HUDEP-2 (cell line): ENCODE measurements around the gene EPHB1.

Experiments
- DNase-seq, 76 experiments: peaks; one replicate each; lab custom pipeline; 2025; ENCODE audit not compliant: unreplicated experiment in 76 of 76; lab: John Stamatoyannopoulos, UW

Gene EPHB1

DNA sequence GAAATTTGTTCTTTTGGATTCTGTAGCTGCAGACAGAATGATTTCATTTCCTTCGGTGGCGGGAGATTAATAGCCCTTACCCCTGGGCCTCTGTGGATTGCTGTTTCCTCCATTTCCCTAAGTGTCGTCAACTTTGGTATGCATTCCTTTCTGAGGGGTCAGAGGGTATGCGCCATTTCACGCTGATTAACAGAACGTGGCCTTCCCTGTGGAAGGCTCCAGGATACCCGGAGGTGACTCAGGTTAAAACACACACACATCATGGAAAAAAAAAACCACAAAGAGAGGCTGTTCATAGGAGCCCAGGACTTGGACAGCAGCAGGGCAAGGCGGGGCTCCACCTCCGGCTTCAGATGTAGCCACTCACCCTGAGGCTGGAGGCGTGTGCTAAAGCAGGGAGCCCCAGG, 51.9 kb downstream of the EPHB1 start:
- DNase-seq: no peak

DNA sequence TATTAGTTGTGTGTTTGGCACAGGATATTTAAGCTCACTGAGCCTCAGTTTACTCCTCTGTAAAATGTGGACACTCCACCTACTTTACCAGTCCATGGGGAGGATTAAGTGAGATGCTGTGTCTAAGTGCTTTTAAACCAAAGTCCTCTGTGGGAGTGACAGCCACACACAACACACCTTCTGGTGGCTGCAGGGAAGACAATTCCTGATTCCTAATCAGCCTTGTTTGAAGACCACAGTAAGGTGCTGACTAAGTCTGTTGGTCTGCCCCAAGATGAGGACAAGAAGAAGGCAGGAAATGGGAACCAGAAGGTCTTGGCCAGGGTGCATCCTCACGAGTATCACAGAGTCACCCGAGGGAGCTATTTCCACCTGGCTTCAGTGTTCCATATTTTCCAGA, 52.3 kb downstream of the EPHB1 start:
- no peak for DNase-seq

DNA sequence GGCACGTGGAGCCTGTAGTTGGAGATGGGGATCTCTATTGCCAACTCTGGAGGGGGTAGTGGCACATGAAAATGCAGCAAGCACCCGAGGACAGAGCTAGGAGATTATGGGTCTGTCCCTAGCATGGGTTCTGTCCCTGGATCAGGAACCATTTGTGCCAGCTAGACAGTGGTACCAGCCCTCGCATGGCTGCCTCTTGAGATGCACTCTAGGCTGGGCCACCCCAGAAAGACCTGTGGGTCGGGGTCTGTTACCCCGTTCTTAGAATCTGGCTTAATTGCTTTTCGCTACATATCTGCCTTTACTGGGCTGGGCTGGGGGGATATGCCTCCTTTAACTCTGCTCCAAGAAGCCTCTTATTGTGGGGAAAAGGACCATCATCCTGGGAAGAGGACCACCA, 54.5 kb downstream of the EPHB1 start:
- DNase-seq: no peak

DNA sequence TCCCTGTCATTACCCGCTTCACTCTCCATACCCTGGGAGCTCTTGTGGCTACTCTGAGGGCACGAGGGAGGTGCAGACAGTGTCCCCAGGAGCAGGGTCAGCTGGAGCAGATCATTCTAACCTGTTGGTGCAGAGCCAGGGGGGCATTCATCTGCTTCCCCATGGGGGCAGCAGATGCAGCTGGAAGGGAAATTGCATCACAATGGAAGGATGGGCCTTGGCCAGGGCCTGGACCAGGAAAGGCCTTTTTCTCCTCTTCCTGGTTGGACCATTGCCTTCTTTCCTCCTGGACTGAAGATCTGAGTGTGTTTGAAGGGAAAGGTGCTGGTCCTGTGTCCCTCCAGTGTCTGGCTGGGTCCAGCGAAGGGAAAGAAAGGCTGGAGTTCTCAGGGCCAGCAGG, 55.7 kb downstream of the EPHB1 start:
- DNase-seq: no peak

DNA sequence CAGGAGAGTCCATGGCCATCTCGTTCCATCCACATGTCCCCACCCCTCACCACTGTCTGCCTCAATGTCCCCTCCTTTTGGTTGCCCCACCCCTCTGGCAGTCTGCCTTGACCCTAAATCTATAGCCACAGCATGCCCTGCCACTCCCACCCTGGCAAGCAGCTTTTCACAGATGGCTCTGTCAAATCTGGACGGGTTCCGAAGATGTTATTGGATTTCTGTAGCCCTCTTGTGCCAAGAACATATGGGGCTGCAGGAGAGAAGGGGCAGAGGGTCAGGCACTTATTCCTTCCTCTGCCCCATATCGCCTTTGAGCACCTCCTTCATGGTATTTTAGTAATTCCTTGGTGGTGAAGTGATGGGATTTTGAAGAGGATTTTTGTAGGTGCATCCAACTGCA, 57.1 kb downstream of the EPHB1 start:
- no peak for DNase-seq

DNA sequence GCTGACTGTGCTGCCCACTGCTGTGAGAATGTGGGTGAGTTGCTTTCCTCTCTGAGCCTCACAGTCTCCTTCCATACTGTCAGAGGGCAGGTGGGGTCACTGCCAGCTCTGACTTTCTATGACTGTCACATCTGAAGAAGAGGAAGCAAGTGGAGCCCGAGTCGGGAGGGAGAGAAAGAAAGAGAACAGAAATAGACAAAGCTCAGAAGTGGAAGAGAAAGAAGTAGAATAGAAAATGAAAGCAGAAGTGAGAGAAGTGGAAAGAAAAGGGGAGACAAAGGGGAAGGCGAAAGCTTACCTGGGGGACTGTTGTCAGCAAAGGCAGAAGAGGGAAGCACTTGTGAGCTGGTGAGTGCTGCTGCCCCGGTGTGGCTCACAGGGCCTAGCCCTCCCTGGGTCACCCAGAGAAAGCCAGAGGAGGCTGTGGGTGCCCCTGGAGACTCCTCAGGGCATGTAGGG, 57.9 kb downstream of the EPHB1 start:
- DNase-seq: no peak

DNA sequence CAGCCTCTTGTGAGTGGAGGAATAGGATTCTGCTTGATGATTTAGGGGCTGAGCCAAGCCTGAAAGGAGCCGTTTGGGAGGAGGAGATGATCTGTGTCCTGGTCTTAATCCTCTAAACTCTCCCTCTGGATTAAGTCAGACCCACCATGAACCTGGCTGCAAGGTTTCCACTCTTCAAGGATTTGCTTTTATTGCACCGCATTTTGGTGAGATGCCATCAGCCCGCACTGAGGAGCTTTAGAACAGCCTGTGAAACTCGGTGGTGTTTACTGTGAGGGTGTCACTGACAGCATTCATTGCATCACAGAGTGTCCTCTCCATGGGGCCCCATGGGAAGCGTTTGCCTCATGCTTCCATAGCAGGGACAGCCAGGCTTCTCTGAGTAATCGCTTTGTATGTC, 59.2 kb downstream of the EPHB1 start:
- DNase-seq: no peak

DNA sequence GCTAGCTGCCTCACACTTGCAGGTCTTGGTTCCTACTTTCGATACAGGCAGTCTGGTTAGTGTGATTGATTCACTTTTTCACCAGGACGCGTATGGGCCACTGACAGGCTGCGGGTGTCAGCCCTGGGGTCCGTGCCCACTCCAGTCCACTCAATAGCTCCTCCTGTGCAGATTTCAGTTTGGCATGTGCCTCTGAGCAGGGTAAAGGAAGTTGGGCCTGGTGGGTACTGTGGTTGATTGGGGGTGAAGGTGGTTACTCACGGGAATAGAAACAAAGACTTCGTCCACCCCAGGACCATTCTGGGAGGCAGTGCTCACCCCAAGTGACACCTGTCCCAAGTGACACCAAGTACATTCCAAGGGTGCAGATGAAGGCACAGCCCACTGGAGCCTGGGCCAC, 62.3 kb downstream of the EPHB1 start:
- no peak for DNase-seq

DNA sequence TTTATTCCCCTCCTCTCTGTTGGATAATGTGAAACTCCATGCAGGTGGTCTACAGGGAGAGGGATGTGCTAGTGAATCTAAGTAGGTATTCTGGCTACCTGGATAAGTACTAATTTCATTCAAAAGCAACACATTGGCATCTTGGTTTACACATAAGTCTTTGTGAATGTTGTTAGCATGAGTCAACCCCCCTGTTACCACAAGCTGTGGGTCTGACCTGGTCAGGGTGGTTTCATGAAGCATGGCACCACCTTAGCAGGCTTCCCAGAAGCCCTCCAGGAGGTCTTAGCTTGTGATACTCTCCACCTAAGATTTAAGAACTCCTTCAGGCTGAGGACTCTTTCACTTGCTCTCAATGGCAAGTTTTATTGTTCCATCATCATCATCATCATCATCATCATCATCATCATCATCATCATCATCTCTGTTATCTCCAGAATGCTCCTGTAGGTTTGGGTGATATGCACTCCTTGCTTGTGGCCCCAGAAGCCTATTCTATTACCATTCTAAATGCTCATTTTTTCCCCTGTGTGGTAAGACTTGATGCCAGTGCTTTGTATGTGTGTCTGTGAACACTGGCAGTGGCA, 62.8 kb downstream of the EPHB1 start:
- no peak for DNase-seq

DNA sequence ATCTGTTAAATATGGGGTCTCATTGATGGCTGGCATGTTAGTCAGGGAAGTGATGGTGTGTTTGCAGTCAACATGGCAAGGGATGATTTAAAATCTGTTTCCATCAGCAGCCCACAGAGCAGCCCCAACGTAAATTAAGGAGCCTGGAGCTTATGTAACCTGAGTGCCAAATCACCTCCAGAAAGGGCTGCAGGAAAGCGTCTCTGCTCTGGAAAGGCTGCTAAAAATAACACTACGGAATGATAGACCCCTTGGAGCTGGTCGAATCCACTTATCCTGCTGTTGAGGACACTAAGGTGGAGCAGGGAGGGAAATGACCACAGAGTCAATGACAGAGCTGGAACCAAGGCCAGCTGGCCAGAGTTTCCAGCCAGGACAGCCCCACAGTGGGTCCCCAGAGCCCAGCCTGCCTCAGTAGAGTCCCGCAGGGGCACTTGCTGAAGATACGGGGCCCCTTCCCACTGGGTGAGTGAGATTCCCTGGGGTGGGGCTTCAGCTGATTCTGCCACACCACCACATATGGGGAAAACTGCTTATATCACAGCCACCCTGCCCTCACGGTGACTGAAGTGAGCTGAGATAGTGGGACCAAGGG, 63.5 kb downstream of the EPHB1 start:
- DNase-seq: no peak

DNA sequence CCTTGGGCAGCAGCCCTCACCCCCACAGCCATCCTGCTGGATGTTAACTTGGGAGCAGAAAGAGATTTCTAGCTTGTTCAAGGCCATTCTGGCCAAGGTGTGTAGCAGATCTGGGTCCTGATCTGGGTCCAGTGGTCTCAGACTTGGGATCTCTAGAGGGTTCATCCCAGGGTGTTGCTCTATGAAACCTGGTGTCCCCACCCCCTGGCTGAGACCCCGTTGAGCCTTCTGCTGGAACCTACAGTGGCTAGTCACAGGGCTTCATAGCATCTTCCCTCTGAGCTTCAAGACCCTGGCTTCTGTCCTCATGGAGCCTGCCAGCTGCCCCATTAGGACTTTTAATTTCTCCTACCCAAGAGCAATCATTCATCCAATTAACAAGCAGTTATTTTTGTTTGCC, 64.3 kb downstream of the EPHB1 start:
- DNase-seq: no peak

DNA sequence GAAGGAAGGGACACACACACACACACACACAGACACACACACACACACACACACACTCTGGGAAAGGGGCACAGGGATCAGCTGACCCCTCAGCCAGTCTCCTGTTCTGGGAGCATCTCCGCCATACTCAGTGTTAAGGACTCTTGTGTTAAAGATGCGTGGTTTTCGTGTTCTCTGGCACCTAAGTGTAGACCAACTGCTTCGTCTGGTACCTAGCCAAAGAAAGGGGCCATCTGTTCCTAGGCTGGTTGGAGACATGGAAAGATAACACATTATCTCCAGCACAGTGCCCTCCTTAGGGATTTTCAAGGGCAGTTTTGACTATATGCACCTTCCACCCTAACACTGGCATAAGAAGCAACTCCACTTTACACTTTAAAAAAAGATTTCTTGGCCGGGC, 65.1 kb downstream of the EPHB1 start:
- DNase-seq: no peak

DNA sequence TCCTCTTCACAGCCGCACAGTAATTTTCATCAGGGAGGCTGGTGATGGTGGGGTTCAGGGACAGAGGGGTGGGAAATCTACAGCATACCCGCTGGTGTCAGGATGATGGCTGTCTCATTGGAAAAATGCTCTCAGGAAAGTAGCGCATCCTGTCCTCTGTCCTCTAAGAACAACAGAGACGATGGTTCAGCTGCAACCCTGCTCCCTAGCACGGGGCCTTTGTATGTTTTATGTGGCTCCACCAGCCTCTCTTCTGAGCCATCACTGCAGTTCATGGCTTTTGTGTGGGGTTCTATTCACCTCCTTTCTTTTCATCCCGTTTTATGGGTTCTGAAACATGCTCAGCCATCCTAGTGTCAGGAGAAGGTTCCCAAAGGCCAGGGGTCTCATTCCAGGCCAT, 68.9 kb downstream of the EPHB1 start:
- DNase-seq: no peak

DNA sequence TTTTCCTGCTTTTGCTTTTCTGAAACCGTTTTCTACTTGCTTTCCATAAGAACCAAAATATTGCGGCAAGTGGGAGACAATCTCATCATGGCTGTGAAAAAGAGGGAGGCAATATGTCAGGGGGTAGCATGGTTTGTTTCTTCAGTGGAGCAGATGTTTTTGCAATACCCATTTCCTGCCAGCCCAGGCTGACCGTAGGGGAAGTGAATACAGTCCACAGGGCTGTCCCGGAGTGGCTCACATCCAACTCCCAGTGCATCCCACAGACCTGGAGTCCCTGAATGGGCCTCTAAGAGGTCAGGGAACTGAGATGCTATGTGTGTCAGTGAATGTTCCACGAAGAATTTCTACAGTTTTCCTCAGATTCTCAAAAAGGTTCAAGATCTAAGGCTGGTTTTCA, 69.6 kb downstream of the EPHB1 start:
- no peak for DNase-seq

DNA sequence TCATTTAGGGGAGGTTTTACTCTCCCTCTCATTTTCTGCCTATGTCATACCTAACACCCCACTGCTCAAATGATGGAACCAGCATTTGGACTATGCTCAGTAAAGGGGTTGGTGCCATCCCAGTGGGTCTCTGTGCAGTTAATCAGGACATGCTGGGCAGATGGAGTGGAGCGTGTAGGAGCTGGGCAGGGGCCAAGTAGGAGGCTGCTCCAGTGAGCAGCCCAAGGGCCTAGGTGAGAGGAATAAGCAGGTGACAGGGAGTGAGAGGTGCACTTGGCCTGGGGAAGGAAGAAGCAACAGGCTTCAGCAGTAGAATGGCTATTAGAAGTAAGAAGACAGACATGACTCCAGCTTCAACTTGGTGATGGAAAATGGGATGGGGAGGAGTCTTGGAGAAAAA, 72.2 kb downstream of the EPHB1 start:
- no peak for DNase-seq

DNA sequence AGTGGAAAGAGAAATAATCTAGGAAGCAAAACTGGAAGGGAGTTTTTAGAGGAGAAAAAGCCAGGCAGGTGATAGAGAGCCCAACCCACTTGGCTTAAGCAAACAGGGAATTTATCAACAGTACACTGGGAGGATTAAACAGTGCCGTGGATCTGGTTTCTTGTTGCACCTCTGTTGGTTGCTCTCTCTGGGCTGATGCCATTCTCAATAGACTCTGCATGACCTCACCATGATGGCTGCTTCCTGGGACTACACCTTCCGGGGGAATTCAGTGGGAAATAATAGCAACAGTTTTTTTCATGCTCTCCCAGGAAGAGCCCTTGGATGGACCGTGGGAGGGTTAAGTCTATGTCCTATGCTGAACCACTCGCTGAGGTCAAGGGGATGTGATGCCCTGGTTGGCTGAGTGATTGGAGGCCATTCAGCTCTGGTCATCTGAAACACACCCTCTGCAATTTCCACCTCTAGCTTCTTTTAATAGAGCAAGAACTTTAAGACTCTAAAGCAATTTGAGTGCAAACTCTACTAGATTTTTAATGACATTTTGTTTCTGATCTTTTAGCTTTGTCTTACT, 74.2 kb downstream of the EPHB1 start:
- DNase-seq: no peak

DNA sequence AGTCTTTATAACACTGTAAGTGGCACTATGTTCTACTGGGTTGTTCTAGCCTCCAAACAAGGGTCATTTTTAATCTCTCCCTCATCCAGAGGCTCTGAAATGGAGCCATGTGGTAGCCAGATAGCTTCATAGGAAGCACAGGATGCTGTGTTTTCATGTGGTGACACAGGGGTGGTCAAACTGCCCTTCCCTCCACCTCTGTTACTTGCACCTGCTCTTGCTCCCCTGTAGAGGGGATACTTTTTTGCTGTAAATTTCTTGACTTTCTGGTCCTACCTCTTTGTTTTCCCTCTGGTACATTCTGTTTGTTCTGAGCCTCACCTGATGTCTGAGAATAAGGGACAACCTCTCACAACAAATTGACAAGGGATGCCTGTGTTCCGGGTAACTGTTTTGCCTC, 76.8 kb downstream of the EPHB1 start:
- DNase-seq: no peak

DNA sequence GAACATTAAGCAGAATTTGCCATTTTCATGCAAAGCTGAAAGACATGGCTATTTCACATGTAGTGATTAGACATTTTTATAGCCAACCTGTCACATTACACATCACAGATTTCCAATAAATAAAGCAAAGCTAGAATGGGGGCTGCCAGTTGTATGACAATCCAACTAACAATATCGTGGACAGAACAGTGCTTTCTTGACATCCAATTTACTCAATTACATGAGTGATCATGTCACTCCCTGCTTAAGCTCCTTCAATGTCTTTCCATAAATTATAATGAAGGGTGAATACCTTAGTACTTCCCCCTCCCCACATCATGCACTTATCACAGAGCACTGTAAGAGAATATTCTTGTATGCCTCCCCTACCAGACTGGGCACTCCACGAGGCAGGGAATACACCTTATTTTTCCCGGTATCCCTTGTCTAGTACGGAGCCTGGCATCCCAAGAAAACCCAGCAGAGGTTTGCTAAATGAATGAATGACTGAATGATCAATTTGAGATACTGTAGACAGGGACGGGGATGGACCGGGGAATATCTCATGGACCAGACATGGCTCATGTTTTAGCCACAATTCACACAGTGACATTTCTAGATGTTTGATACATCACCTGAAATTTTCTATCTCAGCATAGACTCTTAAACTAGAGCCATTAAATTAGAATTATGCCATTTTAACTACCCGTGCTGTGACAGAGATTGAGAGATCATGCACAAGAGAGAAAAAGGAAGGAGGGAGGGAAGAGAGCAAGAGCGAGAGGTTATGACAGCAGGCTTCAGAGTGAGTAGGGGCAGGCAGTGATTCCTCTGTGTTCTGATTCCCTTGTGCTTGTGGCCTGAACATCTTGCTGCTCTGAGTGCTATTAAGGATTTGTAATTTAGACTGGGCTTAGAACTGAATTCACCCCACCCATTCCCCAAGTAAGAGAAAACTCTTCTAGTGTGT, 77.7 kb downstream of the EPHB1 start:
- no peak for DNase-seq

DNA sequence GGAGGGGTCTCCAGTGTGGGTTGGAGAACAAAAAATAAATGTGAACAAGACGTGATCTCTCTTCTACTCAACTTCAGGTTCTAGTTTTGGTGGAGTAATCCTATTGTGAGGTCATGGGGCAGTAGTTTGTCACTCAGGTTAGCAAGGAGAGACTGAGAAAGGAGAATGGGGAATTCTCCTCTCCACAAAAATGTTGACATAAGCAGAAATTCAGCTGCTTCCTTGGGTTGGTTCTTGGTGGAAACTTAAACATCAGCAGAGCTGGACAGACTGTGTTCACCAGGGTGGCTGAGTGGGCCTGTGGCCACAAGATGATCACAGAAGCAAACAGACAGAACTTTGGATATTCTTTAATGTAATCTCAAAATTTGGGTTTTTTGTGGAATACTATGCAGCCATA, 78.7 kb downstream of the EPHB1 start:
- DNase-seq: no peak

DNA sequence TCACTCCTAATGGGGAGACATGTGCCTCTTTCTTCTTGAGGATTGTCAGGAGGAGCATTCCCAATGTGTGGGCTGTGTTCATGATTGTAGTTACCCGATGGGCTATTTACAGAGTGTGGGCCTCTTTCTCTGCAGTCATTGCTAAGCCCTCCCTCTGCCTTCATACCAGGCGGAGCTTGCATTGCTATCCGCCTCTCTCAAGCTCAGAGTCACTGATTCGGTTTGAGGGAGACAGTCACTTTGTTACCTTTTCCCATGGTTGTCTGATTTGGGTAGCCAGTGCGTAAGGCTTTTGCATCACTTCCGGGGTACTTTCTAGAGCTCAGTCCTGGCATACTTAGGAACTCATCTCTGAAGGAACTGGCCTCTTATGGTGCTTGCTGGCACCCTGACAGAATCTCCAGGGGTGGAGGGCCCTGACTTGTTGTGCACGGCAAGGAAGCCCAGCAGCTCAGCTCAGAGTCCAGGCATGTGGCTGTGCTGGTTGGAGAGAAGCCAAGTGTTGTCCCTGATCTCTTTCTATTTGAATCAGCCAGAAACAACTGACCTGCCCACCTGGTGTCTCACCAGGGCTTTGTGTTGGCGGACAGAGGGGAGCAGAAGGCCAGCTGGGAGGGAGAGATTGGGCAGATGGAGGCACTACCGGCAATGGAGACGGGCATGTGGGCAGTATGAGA, 79.8 kb downstream of the EPHB1 start:
- no peak for DNase-seq

DNA sequence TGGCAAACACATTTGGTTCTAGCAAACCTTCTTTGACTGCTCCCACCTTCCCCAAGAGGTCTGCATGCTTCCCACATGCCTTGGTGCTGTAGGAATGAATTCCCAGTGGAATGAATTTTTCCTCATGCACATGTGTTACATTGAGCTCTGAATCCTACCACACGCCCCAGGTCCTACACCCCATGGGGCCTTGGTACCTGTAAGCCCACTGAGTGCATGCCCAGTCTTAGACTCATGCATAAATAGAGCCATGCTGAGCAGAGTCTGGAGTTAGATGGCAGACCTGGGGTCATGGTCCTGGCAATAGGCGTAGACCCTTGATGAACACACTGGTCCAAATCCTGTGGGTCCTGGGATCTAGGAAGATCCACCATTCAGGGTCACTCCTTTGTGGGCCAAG, 81.8 kb downstream of the EPHB1 start:
- DNase-seq: no peak
